ENCODE measurements around the gene ESPL1. TPM values are rescaled to one million over a fixed set of nuclear protein-coding genes. Genes with fewer than 3 reads are reported as not detected.

The ESPL1 gene
- total and polyA plus RNA-seq, 12 donors, result 0.56 to 4.2 (median 1.1) TPM

- DNase-seq, result no peak
- Histone ChIP-seq H3K9me3 (replicated peaks in 1 of 3) (no peaks in the 10 kb centered on the region), H3K27me3 (no peaks in the 10 kb centered on the region), H3K36me3 (replicated peaks in 1 of 2) (no peaks in the 10 kb centered on the region), H3K4me1 (replicated peaks in 1 of 2) (no peaks in the 10 kb centered on the region), H3K27ac (no peak overlapping the region), H3K4me3 (no peak overlapping the region)
- intact Hi-C loops (cut with DNase I), result no loop called here
- TF ChIP-seq CTCF (IDR thresholded peaks at IDR 0.05) (no peak), POLR2A (IDR thresholded peaks at IDR 0.05) (no peak)
- WGBS, 4 donors, result 85 to 87% (median 87%) methylated on average over 10 of the region's 10 CpGs
Measured at GRCh38 chr12:53239643-53240258, 28.3 kb upstream of the ESPL1 start.

GRCh38 chr12:53241623-53242412, 26.3 kb upstream of the ESPL1 start:
- no peak overlapping the region for H3K4me3 ChIP-seq
- H3K36me3 ChIP-seq (replicated peaks in 1 of 2), result no peaks in the 10 kb centered on the region
- no peak for DNase-seq
- TF ChIP-seq CTCF (IDR thresholded peaks at IDR 0.05) (no peak), POLR2A (IDR thresholded peaks at IDR 0.05) (no peak)
- H3K27ac ChIP-seq, result no peak overlapping the region
- no peaks in the 10 kb centered on the region for H3K27me3 ChIP-seq
- intact Hi-C loops (cut with DNase I), result no loop called here
- no peaks in the 10 kb centered on the region for H3K4me1 ChIP-seq (replicated peaks in 1 of 2)
- WGBS, 4 donors, result 69 to 77% (median 75%) methylated on average over 8 to 11 of the region's 11 CpGs
- no peaks in the 10 kb centered on the region for H3K9me3 ChIP-seq (replicated peaks in 1 of 3)

GRCh38 chr12:53244337-53244736, 23.8 kb upstream of the ESPL1 start:
- Histone ChIP-seq H3K27me3 (no peaks in the 10 kb centered on the region), H3K27ac (no peak overlapping the region), H3K4me3 (no peak overlapping the region), H3K36me3 (replicated peaks in 1 of 2) (no peaks in the 10 kb centered on the region), H3K4me1 (replicated peaks in 1 of 2) (no peaks in the 10 kb centered on the region), H3K9me3 (replicated peaks in 1 of 3) (no peaks in the 10 kb centered on the region)
- no peak for DNase-seq
- TF ChIP-seq CTCF (IDR thresholded peaks at IDR 0.05) (no peak), POLR2A (IDR thresholded peaks at IDR 0.05) (no peak)
- intact Hi-C loops (cut with DNase I), result no loop called here
- 55 to 74% (median 66%) methylated on average over 1 of the region's 1 CpG for WGBS, 4 donors

- H3K27ac ChIP-seq, result no peak overlapping the region
- intact Hi-C loops (cut with DNase I), result no loop called here
- no peaks in the 10 kb centered on the region for H3K27me3 ChIP-seq
- H3K4me1 ChIP-seq (replicated peaks in 1 of 2), result peaks cover under 1 to 1% of the 10 kb centered on the region in 2 donors
- no peaks in the 10 kb centered on the region for H3K36me3 ChIP-seq (replicated peaks in 1 of 2)
- DNase-seq, result no peak
- no peak for TF ChIP-seq POLR2A (IDR thresholded peaks at IDR 0.05)
- TF ChIP-seq CTCF (IDR thresholded peaks at IDR 0.05), result no peak
- 67 to 90% (median 84%) methylated on average over 3 of the region's 3 CpGs for WGBS, 4 donors
- no peaks in the 10 kb centered on the region for H3K9me3 ChIP-seq (replicated peaks in 1 of 3)
- H3K4me3 ChIP-seq, result no peak overlapping the region
Measured at GRCh38 chr12:53245286-53245685, 22.8 kb upstream of the ESPL1 start.

Measured in adrenal gland (tissue), 12 donors.